ENCODE measurements around the gene SH3BP5.

The SH3BP5 gene

DNA sequence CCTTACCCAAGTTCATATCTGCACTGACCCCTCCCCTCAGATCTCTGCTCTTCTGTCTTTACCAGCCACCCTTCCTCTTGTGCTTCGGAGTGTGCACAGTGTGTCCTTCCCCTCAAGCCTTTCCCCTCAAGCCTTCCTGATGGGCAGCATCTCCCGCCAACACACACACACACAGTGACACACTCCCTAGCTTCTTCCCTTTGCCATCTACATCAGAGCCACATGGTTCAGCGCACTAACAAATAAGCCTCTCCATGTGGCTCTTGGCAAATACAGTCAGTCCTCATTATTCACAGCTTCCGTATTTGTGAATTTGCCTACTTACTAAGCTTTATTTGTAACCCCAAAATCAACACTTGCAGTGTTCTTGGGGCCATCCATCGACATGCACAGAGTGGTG, 37.5 kb downstream of the SH3BP5 start:
- no peaks in the 10 kb centered on the region for H4K20me1 ChIP-seq (ENCODE audit: insufficient read depth)
- H3K4me3 ChIP-seq (IDR thresholded peaks at IDR 0.05; ENCODE audit: insufficient read depth, low read depth, low read length) = no peak overlapping the region
- peaks cover 25% of the 10 kb centered on the region for H3K4me1 ChIP-seq (ENCODE audit: low read depth, poor library complexity, severe bottlenecking)
- no peak overlapping the region for H3K27ac ChIP-seq
- no peak overlapping the region for H3K4me2 ChIP-seq
- no peaks in the 10 kb centered on the region for H3K27me3 ChIP-seq (ENCODE audit: insufficient read depth, low read depth)
- H2AFZ ChIP-seq (ENCODE audit: low read depth) = no peak overlapping the region
- no peak overlapping the region for H3K9ac ChIP-seq
- no peak for TF ChIP-seq CTCF (conservative IDR thresholded peaks at IDR 0.05; ENCODE audit: low read depth, low read length)
- H3K79me2 ChIP-seq (ENCODE audit: insufficient read depth, low read depth) = no peaks in the 10 kb centered on the region
- H3K36me3 ChIP-seq (ENCODE audit: insufficient read depth) = no peaks in the 10 kb centered on the region

- Histone ChIP-seq H4K20me1 (ENCODE audit: insufficient read depth) (no peaks in the 10 kb centered on the region), H3K4me2 (no peak overlapping the region), H3K9ac (no peak overlapping the region), H3K27ac (no peak overlapping the region), H3K27me3 (ENCODE audit: insufficient read depth, low read depth) (no peaks in the 10 kb centered on the region), H3K79me2 (ENCODE audit: insufficient read depth, low read depth) (no peaks in the 10 kb centered on the region), H3K4me3 (IDR thresholded peaks at IDR 0.05; ENCODE audit: insufficient read depth, low read depth, low read length) (no peak overlapping the region), H3K36me3 (ENCODE audit: insufficient read depth) (no peaks in the 10 kb centered on the region), H3K4me1 (ENCODE audit: low read depth, poor library complexity, severe bottlenecking) (peaks cover 25% of the 10 kb centered on the region), H2AFZ (ENCODE audit: low read depth) (no peak overlapping the region)
- no peak for TF ChIP-seq CTCF (conservative IDR thresholded peaks at IDR 0.05; ENCODE audit: low read depth, low read length)
Measured at GRCh38 chr3:15292765-15293522, 39.4 kb downstream of the SH3BP5 start.

GRCh38 chr3:15291589-15292541, 40.5 kb downstream of the SH3BP5 start:
- Histone ChIP-seq H3K4me2 (peak overlapping the region; percentile 66), H3K9ac (no peak overlapping the region), H3K4me1 (ENCODE audit: low read depth, poor library complexity, severe bottlenecking) (peaks cover 25% of the 10 kb centered on the region), H3K36me3 (ENCODE audit: insufficient read depth) (no peaks in the 10 kb centered on the region), H2AFZ (ENCODE audit: low read depth) (no peak overlapping the region), H3K79me2 (ENCODE audit: insufficient read depth, low read depth) (no peaks in the 10 kb centered on the region), H3K27ac (peak overlapping the region; percentile 36), H3K27me3 (ENCODE audit: insufficient read depth, low read depth) (no peaks in the 10 kb centered on the region), H3K4me3 (IDR thresholded peaks at IDR 0.05; ENCODE audit: insufficient read depth, low read depth, low read length) (no peak overlapping the region), H4K20me1 (ENCODE audit: insufficient read depth) (no peaks in the 10 kb centered on the region)
- no peak for TF ChIP-seq CTCF (conservative IDR thresholded peaks at IDR 0.05; ENCODE audit: low read depth, low read length)

GRCh38 chr3:15290736-15291135, 41.6 kb downstream of the SH3BP5 start:
- no peaks in the 10 kb centered on the region for H3K27me3 ChIP-seq (ENCODE audit: insufficient read depth, low read depth)
- no peaks in the 10 kb centered on the region for H4K20me1 ChIP-seq (ENCODE audit: insufficient read depth)
- no peak overlapping the region for H3K27ac ChIP-seq
- TF ChIP-seq CTCF (conservative IDR thresholded peaks at IDR 0.05; ENCODE audit: low read depth, low read length) = no peak
- H3K4me2 ChIP-seq = no peak overlapping the region; the same call in 1 of the 2 replicates
- H3K4me3 ChIP-seq (IDR thresholded peaks at IDR 0.05; ENCODE audit: insufficient read depth, low read depth, low read length) = no peak overlapping the region
- H3K9ac ChIP-seq = no peak overlapping the region
- peaks cover 25% of the 10 kb centered on the region for H3K4me1 ChIP-seq (ENCODE audit: low read depth, poor library complexity, severe bottlenecking)
- no peak overlapping the region for H2AFZ ChIP-seq (ENCODE audit: low read depth)
- H3K79me2 ChIP-seq (ENCODE audit: insufficient read depth, low read depth) = no peaks in the 10 kb centered on the region
- H3K36me3 ChIP-seq (ENCODE audit: insufficient read depth) = no peaks in the 10 kb centered on the region
